Smooth muscle cell (in vitro differentiated cells): ENCODE measurements around the gene BABAM2. TPM values are rescaled to one million over a fixed set of nuclear protein-coding genes. Genes with fewer than 3 reads are reported as not detected.

Source experiments
- DNase-seq: peaks from one replicate; lab custom pipeline; 2025; ENCODE audit not compliant: unreplicated experiment; lab: John Stamatoyannopoulos, UW
- H2AFZ ChIP-seq: fragments of 200-600 bp; sonication (generic); 2 replicates; pipeline ENCODE4 v1.6.0; 2016; ENCODE audit warnings: antibody characterized with exemption, low read depth, mild to moderate bottlenecking
- H3F3A ChIP-seq: fragments of 200-600 bp; sonication (generic); 2 replicates; pipeline ENCODE4 v1.6.0; 2017; ENCODE audit warnings: antibody characterized with exemption, low read depth
- H3K27ac ChIP-seq: fragments of 200-600 bp; sonication (generic); 2 replicates; pipeline ENCODE4 v1.5.1; 2016; ENCODE audit warnings: low read depth, mild to moderate bottlenecking
- H3K27me3 ChIP-seq: fragments of 200-600 bp; sonication (generic); 2 replicates; pipeline ENCODE4 v1.6.1; 2016; ENCODE audit warnings: low read depth, mild to moderate bottlenecking
- H3K36me3 ChIP-seq: fragments of 200-600 bp; sonication (generic); 2 replicates; pipeline ENCODE4 v1.5.1; 2016; ENCODE audit warnings: low read depth
- H3K4me1 ChIP-seq: fragments of 200-600 bp; sonication (generic); 2 replicates; pipeline ENCODE4 v1.5.1; 2016; ENCODE audit warnings: low read depth
- H3K4me2 ChIP-seq: fragments of 200-600 bp; sonication (generic); 2 replicates; pipeline ENCODE4 v1.6.0; 2016; ENCODE audit warnings: mild to moderate bottlenecking
- H3K4me3 ChIP-seq: fragments of 200-600 bp; sonication (generic); 2 replicates; pipeline ENCODE4 v1.5.1; 2016; ENCODE audit warnings: mild to moderate bottlenecking
- H3K79me2 ChIP-seq: fragments of 200-600 bp; sonication (generic); 2 replicates; pipeline ENCODE4 v1.6.0; 2016; ENCODE audit warnings: low read depth, mild to moderate bottlenecking
- H3K9ac ChIP-seq: fragments of 200-600 bp; sonication (generic); 2 replicates; pipeline ENCODE4 v1.6.0; 2016; ENCODE audit warnings: low read depth
- H3K9me3 ChIP-seq: fragments of 200-600 bp; sonication (generic); replicated peaks from 2 replicates; pipeline ENCODE4 v1.5.1; 2016; ENCODE audit warnings: low read depth
- H4K20me1 ChIP-seq: fragments of 200-600 bp; sonication (generic); 2 replicates; pipeline ENCODE4 v1.6.0; 2016; ENCODE audit warnings: low read depth
- CTCF ChIP-seq: fragments of 200-600 bp; sonication (generic); IDR thresholded peaks from 2 replicates; pipeline ENCODE4 v1.5.1; 2017; ENCODE audit warnings: borderline replicate concordance, mild to moderate bottlenecking, antibody characterized with exemption; ENCODE audit not compliant: insufficient read depth, poor library complexity, severe bottlenecking
- WGBS: methylation state at CpG from one replicate; pipeline ENCODE4 v1.1.7; 2016; ENCODE audit warnings: low lambda C conversion rate; 5-methylcytosine and 5-hydroxymethylcytosine counted together
- polyA plus RNA-seq: library from polyadenylated mRNA; unstranded; fragments of >200 nt; fragmentation: Nextera tagmentation; extraction: Ambion mirVana; gene quantifications from 2 replicates; pipeline ENCODE4 v1.2.1, GENCODE V29; 2016
- total RNA-seq: library from RNA; depleted of rRNA; stranded (reverse); fragments of >200 nt; gene quantifications from 2 replicates; pipeline ENCODE4 v1.2.3, GENCODE V29; 2014

BABAM2 gene
- total and polyA plus RNA-seq, 2 experiments from 2014 or later: 26.5 to 29.1 TPM

- H3K27me3 ChIP-seq: no peaks in the 10 kb centered on the region
- no peak overlapping the region for H3K4me3 ChIP-seq
- peak overlapping the region; percentile 34 for H3K4me2 ChIP-seq
- no peaks in the 10 kb centered on the region for H3K9me3 ChIP-seq
- 25% methylated on average over 17 of the region's 17 CpGs for WGBS
- peak overlapping the region; percentile 67 for H3K27ac ChIP-seq
- peaks cover 19% of the 10 kb centered on the region for H3F3A ChIP-seq
- H3K36me3 ChIP-seq: no peaks in the 10 kb centered on the region
- H4K20me1 ChIP-seq: no peaks in the 10 kb centered on the region
- peaks cover 9% of the 10 kb centered on the region for H3K4me1 ChIP-seq
- TF ChIP-seq CTCF: no peak
- no peak overlapping the region for H2AFZ ChIP-seq
- DNase-seq: peak; percentile 80
- H3K9ac ChIP-seq: no peak overlapping the region
- H3K79me2 ChIP-seq: no peaks in the 10 kb centered on the region
Measured at GRCh38 chr2:28356095-28356911, 465.8 kb downstream of the BABAM2 start.

DNA sequence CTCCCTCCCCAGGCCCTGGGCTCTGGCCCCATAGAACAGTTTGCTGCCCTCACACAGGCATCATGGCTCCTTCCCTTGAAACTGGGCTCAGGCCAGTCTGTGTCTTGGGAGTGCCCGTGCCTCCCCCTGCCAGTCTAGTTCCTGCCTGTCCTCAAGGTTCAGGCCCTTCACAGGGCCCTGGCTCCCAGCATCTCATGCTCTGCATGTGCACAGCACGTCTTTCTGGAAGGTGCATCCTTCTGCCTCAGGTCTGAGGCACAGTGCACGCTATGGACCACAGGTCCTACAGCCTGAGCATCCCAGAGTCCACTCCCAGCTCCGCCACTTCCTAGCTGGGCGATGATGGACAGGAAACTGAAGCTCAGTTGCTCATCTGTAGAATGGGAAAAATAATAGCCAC, 466.5 kb downstream of the BABAM2 start:
- H3F3A ChIP-seq: peaks cover 19% of the 10 kb centered on the region
- H3K27ac ChIP-seq: peak overlapping the region; percentile 67
- DNase-seq: no peak
- H3K4me2 ChIP-seq: no peak overlapping the region
- no peaks in the 10 kb centered on the region for H3K27me3 ChIP-seq
- no peaks in the 10 kb centered on the region for H3K79me2 ChIP-seq
- no peaks in the 10 kb centered on the region for H3K9me3 ChIP-seq
- no peaks in the 10 kb centered on the region for H3K36me3 ChIP-seq
- peaks cover 9% of the 10 kb centered on the region for H3K4me1 ChIP-seq
- H3K9ac ChIP-seq: no peak overlapping the region
- no peaks in the 10 kb centered on the region for H4K20me1 ChIP-seq
- TF ChIP-seq CTCF: no peak
- H3K4me3 ChIP-seq: no peak overlapping the region
- H2AFZ ChIP-seq: no peak overlapping the region
- WGBS: 92% methylated on average over 5 of the region's 5 CpGs

- DNase-seq: no peak
- H3K27me3 ChIP-seq: no peaks in the 10 kb centered on the region
- TF ChIP-seq CTCF: no peak
- no peaks in the 10 kb centered on the region for H4K20me1 ChIP-seq
- H3K9me3 ChIP-seq: no peaks in the 10 kb centered on the region
- no peak overlapping the region for H2AFZ ChIP-seq
- H3K27ac ChIP-seq: peak overlapping the region; percentile 80
- H3K9ac ChIP-seq: no peak overlapping the region
- peaks cover 6% of the 10 kb centered on the region for H3K4me1 ChIP-seq
- H3K4me3 ChIP-seq: no peak overlapping the region
- peaks cover 19% of the 10 kb centered on the region for H3F3A ChIP-seq
- H3K79me2 ChIP-seq: no peaks in the 10 kb centered on the region
- WGBS: 78% methylated on average over 19 of the region's 19 CpGs
- peak overlapping the region; percentile 78 for H3K4me2 ChIP-seq
- H3K36me3 ChIP-seq: no peaks in the 10 kb centered on the region
Measured at GRCh38 chr2:28357948-28358667, 467.6 kb downstream of the BABAM2 start.
